Measurements from ENCODE around the gene CREB3L4. TPM values are rescaled to one million over a fixed set of nuclear protein-coding genes. Genes with fewer than 3 reads are reported as not detected.

CREB3L4 gene
- total RNA-seq, 2 donors from 2014 or later, result 15.6 to 23.9 TPM

GRCh38 chr1:153991151-153991630, 23.5 kb downstream of the CREB3L4 start:
- 18 to 29% methylated on average over 3 to 7 of the region's 9 CpGs for WGBS, 2 experiments (ENCODE audit: insufficient coverage in 1 of 2, insufficient read length in 1 of 2)
- H3K27ac ChIP-seq (ENCODE audit: low read depth, low read length), result no peak overlapping the region
- peaks cover 4% of the 10 kb centered on the region for H3K9me3 Mint-ChIP-seq
- peaks cover 44% of the 10 kb centered on the region for H3K36me3 Mint-ChIP-seq (ENCODE audit: low read depth)
- no peak for TF ChIP-seq CTCF (conservative IDR thresholded peaks at IDR 0.05)
- peak overlapping the region; percentile 99 for H3K4me3 ChIP-seq (ENCODE audit: low read length)
- H3K4me1 ChIP-seq (ENCODE audit: control insufficient read depth, insufficient read depth, low read length), result no peaks in the 10 kb centered on the region
- DNase-seq, result no peak
- peak overlapping the region; percentile 99 for H3K27ac Mint-ChIP-seq
- H3K9me3 ChIP-seq (ENCODE audit: control insufficient read depth, low read length), result no peaks in the 10 kb centered on the region
- H3K4me3 Mint-ChIP-seq, result peak overlapping the region; percentile 95
- peak overlapping the region; percentile 94 for H3K9ac ChIP-seq (ENCODE audit: extremely low read depth, low read length, poor library complexity, severe bottlenecking)
- H3K36me3 ChIP-seq (ENCODE audit: control insufficient read depth, insufficient read depth, low read length), result peaks cover 45% of the 10 kb centered on the region
- no peaks in the 10 kb centered on the region for H3K27me3 Mint-ChIP-seq (ENCODE audit: insufficient read depth)
- peaks cover 15% of the 10 kb centered on the region for H3K4me1 Mint-ChIP-seq
- H3K27me3 ChIP-seq (ENCODE audit: control insufficient read depth, insufficient read depth, low read length, poor library complexity, severe bottlenecking), result no peaks in the 10 kb centered on the region

- H3K4me1 Mint-ChIP-seq, result peaks cover 11% of the 10 kb centered on the region
- Histone ChIP-seq H3K4me1 (ENCODE audit: control insufficient read depth, insufficient read depth, low read length) (no peaks in the 10 kb centered on the region), H3K27ac (ENCODE audit: low read depth, low read length) (no peak overlapping the region), H3K4me3 (ENCODE audit: low read length) (peak overlapping the region; percentile 99), H3K9me3 (ENCODE audit: control insufficient read depth, low read length) (no peaks in the 10 kb centered on the region), H3K27me3 (ENCODE audit: control insufficient read depth, insufficient read depth, low read length, poor library complexity, severe bottlenecking) (no peaks in the 10 kb centered on the region), H3K9ac (ENCODE audit: extremely low read depth, low read length, poor library complexity, severe bottlenecking) (peak overlapping the region; percentile 94), H3K36me3 (ENCODE audit: control insufficient read depth, insufficient read depth, low read length) (peaks cover 45% of the 10 kb centered on the region)
- WGBS, 2 experiments (ENCODE audit: insufficient coverage in 1 of 2, insufficient read length in 1 of 2), result 93 to 100% methylated on average over 1 to 2 of the region's 2 CpGs
- no peaks in the 10 kb centered on the region for H3K27me3 Mint-ChIP-seq (ENCODE audit: insufficient read depth)
- TF ChIP-seq CTCF (conservative IDR thresholded peaks at IDR 0.05), result no peak
- peaks cover 4% of the 10 kb centered on the region for H3K9me3 Mint-ChIP-seq
- peak overlapping the region; percentile 95 for H3K4me3 Mint-ChIP-seq
- peak overlapping the region; percentile 99 for H3K27ac Mint-ChIP-seq
- H3K36me3 Mint-ChIP-seq (ENCODE audit: low read depth), result peaks cover 45% of the 10 kb centered on the region
- no peak for DNase-seq
Measured at GRCh38 chr1:153991806-153992205, 24.1 kb downstream of the CREB3L4 start.

- DNase-seq, result no peak
- H3K4me1 ChIP-seq (ENCODE audit: control insufficient read depth, insufficient read depth, low read length), result no peaks in the 10 kb centered on the region
- no peak overlapping the region for H3K4me3 ChIP-seq (ENCODE audit: low read length)
- Mint-ChIP-seq H3K27me3 (ENCODE audit: insufficient read depth) (no peaks in the 10 kb centered on the region), H3K4me1 (peaks cover 10% of the 10 kb centered on the region), H3K9me3 (peaks cover 4% of the 10 kb centered on the region), H3K4me3 (no peak overlapping the region), H3K36me3 (ENCODE audit: low read depth) (peaks cover 45% of the 10 kb centered on the region), H3K27ac (no peak overlapping the region)
- H3K27me3 ChIP-seq (ENCODE audit: control insufficient read depth, insufficient read depth, low read length, poor library complexity, severe bottlenecking), result no peaks in the 10 kb centered on the region
- no peak overlapping the region for H3K9ac ChIP-seq (ENCODE audit: extremely low read depth, low read length, poor library complexity, severe bottlenecking)
- 96 to 100% methylated on average over 2 to 3 of the region's 3 CpGs for WGBS, 2 experiments (ENCODE audit: insufficient coverage in 1 of 2, insufficient read length in 1 of 2)
- no peak overlapping the region for H3K27ac ChIP-seq (ENCODE audit: low read depth, low read length)
- no peaks in the 10 kb centered on the region for H3K9me3 ChIP-seq (ENCODE audit: control insufficient read depth, low read length)
- TF ChIP-seq CTCF (conservative IDR thresholded peaks at IDR 0.05), result no peak
- H3K36me3 ChIP-seq (ENCODE audit: control insufficient read depth, insufficient read depth, low read length), result peaks cover 45% of the 10 kb centered on the region
Measured at GRCh38 chr1:153995202-153995601, 27.5 kb downstream of the CREB3L4 start.
